Vagina (tissue), 2 donors: ENCODE results near the gene UHRF1. TPM values are rescaled to one million over a fixed set of nuclear protein-coding genes. Genes with fewer than 3 reads are reported as not detected.

Source experiments
- DNase-seq, 2 donors: peaks; one replicate each; pipeline ENCODE4 v3.0.0-alpha.2; 2017; ENCODE audit errors: extremely low spot score in 2 of 2
- H3K27ac ChIP-seq: fragments of 200-600 bp; sonication (generic); one replicate; pipeline ENCODE4 v1.5.1; 2019
- H3K27me3 ChIP-seq: fragments of 200-600 bp; sonication (generic); one replicate; pipeline ENCODE4 v1.5.1; 2019
- H3K36me3 ChIP-seq, 2 donors: fragments of 200-600 bp; sonication (generic); one replicate each; pipeline ENCODE4 v1.5.1; 2017 to 2019
- H3K4me1 ChIP-seq: fragments of 200-600 bp; sonication (generic); one replicate; pipeline ENCODE4 v1.5.1; 2019
- H3K4me3 ChIP-seq, 2 donors: fragments of 200-600 bp; sonication (generic); 1 replicate in 1 of 2; 2 replicates in 1 of 2; pipeline ENCODE4 v1.5.1; 2016 to 2019
- H3K9me3 ChIP-seq: fragments of 200-600 bp; sonication (generic); one replicate; pipeline ENCODE4 v1.5.1; 2019
- CTCF ChIP-seq, 3 experiments: fragments of 450-650 bp in 2 of 3; fragments of 200-600 bp in 1 of 3; sonication (generic) in 1 of 3; IDR thresholded peaks; one replicate each; pipeline ENCODE4 v1.5.1; 2017 to 2019; ENCODE audit warnings: antibody characterized with exemption in 3 of 3, mild to moderate bottlenecking in 2 of 3, moderate library complexity in 2 of 3
- POLR2A ChIP-seq, 2 donors: fragments of 450-650 bp; IDR thresholded peaks; one replicate each; pipeline ENCODE4 v1.6.1; 2017; ENCODE audit warnings: antibody characterized with exemption in 2 of 2, mild to moderate bottlenecking in 2 of 2, moderate library complexity in 2 of 2
- POLR2AphosphoS5 ChIP-seq, 2 donors: sonication (generic); formaldehyde crosslinking; IDR thresholded peaks; one replicate each; pipeline ENCODE4 v1.9.0; 2017; ENCODE audit warnings: antibody characterized with exemption in 2 of 2, mild to moderate bottlenecking in 2 of 2, low read depth in 1 of 2; ENCODE audit not compliant: insufficient read depth in 1 of 2
- intact Hi-C: fragments of 100-400 bp; cut with DNase I; formaldehyde crosslinking; loops from one replicate; pipeline ENCODE4 v1.15.1; 2023
- total RNA-seq: library from RNA; depleted of rRNA; stranded (reverse); fragments of >200 nt; gene quantifications from one replicate; pipeline ENCODE4 v1.2.3, GENCODE V29; 2016

The UHRF1 gene
- total RNA-seq, 1 donor from 2014 or later, result 2.0 TPM

GRCh38 chr19:4922530-4923275, 13.4 kb downstream of the UHRF1 start:
- H3K27ac ChIP-seq, result no peak overlapping the region
- no peaks in the 10 kb centered on the region for H3K36me3 ChIP-seq
- no peak overlapping the region for H3K4me3 ChIP-seq

GRCh38 chr19:4923276-4923747, 14.0 kb downstream of the UHRF1 start:
- intact Hi-C loops, result no loop called here
- no peak overlapping the region for H3K27ac ChIP-seq
- H3K27me3 ChIP-seq, result no peaks in the 10 kb centered on the region
- no peaks in the 10 kb centered on the region for H3K4me1 ChIP-seq
- no peak for TF ChIP-seq POLR2A (IDR thresholded peaks at IDR 0.05)
- TF ChIP-seq POLR2AphosphoS5 (IDR thresholded peaks at IDR 0.05; ENCODE audit: insufficient read depth in 1 of 2, low read depth in 1 of 2), result no peak
- no peak for TF ChIP-seq CTCF (IDR thresholded peaks at IDR 0.05)
- H3K4me3 ChIP-seq, result no peak overlapping the region
- H3K9me3 ChIP-seq, result no peaks in the 10 kb centered on the region
- no peak for DNase-seq
- H3K36me3 ChIP-seq, result no peaks in the 10 kb centered on the region

More at GRCh38 chr19:4922530-4923275, 13.4 kb downstream of the UHRF1 start:
- no peak for DNase-seq
- Histone ChIP-seq H3K9me3 (no peaks in the 10 kb centered on the region), H3K27me3 (no peaks in the 10 kb centered on the region), H3K4me1 (no peaks in the 10 kb centered on the region)
- intact Hi-C loops, result no loop called here
- TF ChIP-seq CTCF (IDR thresholded peaks at IDR 0.05) (no peak), POLR2A (IDR thresholded peaks at IDR 0.05) (no peak), POLR2AphosphoS5 (IDR thresholded peaks at IDR 0.05; ENCODE audit: insufficient read depth in 1 of 2, low read depth in 1 of 2) (no peak)

- Histone ChIP-seq H3K4me3 (no peak overlapping the region), H3K27ac (no peak overlapping the region), H3K9me3 (no peaks in the 10 kb centered on the region), H3K36me3 (no peaks in the 10 kb centered on the region), H3K4me1 (no peaks in the 10 kb centered on the region), H3K27me3 (no peaks in the 10 kb centered on the region)
- no peak for DNase-seq
- TF ChIP-seq POLR2AphosphoS5 (IDR thresholded peaks at IDR 0.05; ENCODE audit: insufficient read depth in 1 of 2, low read depth in 1 of 2), result no peak
- no peak for TF ChIP-seq CTCF (IDR thresholded peaks at IDR 0.05)
- no peak for TF ChIP-seq POLR2A (IDR thresholded peaks at IDR 0.05)
- intact Hi-C loops, result no loop called here
Observed at GRCh38 chr19:4929186-4929585, 19.9 kb downstream of the UHRF1 start.

- no peak for TF ChIP-seq POLR2A (IDR thresholded peaks at IDR 0.05)
- TF ChIP-seq CTCF (IDR thresholded peaks at IDR 0.05), result no peak
- no peak for TF ChIP-seq POLR2AphosphoS5 (IDR thresholded peaks at IDR 0.05; ENCODE audit: insufficient read depth in 1 of 2, low read depth in 1 of 2)
- no peaks in the 10 kb centered on the region for H3K36me3 ChIP-seq
- no peaks in the 10 kb centered on the region for H3K9me3 ChIP-seq
- H3K27me3 ChIP-seq, result no peaks in the 10 kb centered on the region
- intact Hi-C loops, result no loop called here
- H3K4me1 ChIP-seq, result no peaks in the 10 kb centered on the region
- no peak for DNase-seq
- no peak overlapping the region for H3K27ac ChIP-seq
- H3K4me3 ChIP-seq, result no peak overlapping the region
Observed at GRCh38 chr19:4930664-4931063, 21.4 kb downstream of the UHRF1 start.

GRCh38 chr19:4932711-4933110, 23.4 kb downstream of the UHRF1 start:
- no peak for TF ChIP-seq CTCF (IDR thresholded peaks at IDR 0.05)
- no peak for TF ChIP-seq POLR2A (IDR thresholded peaks at IDR 0.05)
- intact Hi-C loops, result no loop called here

More at GRCh38 chr19:4932711-4933110, 23.4 kb downstream of the UHRF1 start:
- Histone ChIP-seq H3K27me3 (no peaks in the 10 kb centered on the region), H3K27ac (no peak overlapping the region), H3K4me3 (no peak overlapping the region), H3K9me3 (no peaks in the 10 kb centered on the region), H3K36me3 (no peaks in the 10 kb centered on the region), H3K4me1 (no peaks in the 10 kb centered on the region)
- DNase-seq, result no peak
